ENCODE measurements around the gene TRDN. TPM values are rescaled to one million over a fixed set of nuclear protein-coding genes. Genes with fewer than 3 reads are reported as not detected.

The TRDN gene
- total and polyA plus RNA-seq, 2 donors (not counting 1 experiment from before 2014, with no cell fraction given), result not detected

DNA sequence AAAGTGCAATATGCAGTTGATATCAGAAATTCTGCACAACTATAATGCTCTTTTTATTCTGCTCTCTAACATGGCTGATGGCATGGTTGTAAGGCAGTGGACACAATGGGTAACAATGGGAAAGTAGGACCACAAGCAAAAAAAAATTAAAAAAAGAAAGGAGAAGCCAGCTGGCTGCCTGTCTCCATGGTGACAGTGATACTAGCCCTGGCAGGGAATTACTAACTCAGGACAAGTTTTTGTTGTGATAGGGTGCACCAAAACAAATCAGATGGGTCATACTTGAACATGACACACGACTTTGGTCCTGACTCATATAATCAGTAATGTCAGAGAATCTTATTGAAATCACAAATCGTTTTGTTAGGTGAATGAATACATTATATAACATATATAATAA, 169.4 kb downstream of the TRDN start:
- Histone ChIP-seq H3K27ac (ENCODE audit: insufficient read depth, low read length) (no peak overlapping the region), H3K27me3 (ENCODE audit: control insufficient read depth, insufficient read depth, low read length) (no peaks in the 10 kb centered on the region), H3K4me2 (ENCODE audit: extremely low read depth, insufficient read depth, low read length) (no peak overlapping the region), H3K4me1 (ENCODE audit: control insufficient read depth, extremely low read depth, insufficient read depth, low read length) (no peaks in the 10 kb centered on the region), H4K20me1 (ENCODE audit: control insufficient read depth, extremely low read depth, insufficient read depth, low read length) (no peaks in the 10 kb centered on the region), H3K36me3 (ENCODE audit: control insufficient read depth, insufficient read depth, low read length) (no peaks in the 10 kb centered on the region), H3K9ac (ENCODE audit: insufficient read depth, low read length) (no peak overlapping the region), H2AFZ (ENCODE audit: low read length) (no peak overlapping the region), H3K4me3 (replicated peaks in 1 of 4; ENCODE audit: control extremely low read depth in 1 of 4, insufficient read depth in 1 of 4, low read depth in 3 of 4, low read length in 4 of 4) (no peak overlapping the region), H3K9me3 (ENCODE audit: control insufficient read depth, insufficient read depth, low read depth, low read length) (no peaks in the 10 kb centered on the region), H3K79me2 (ENCODE audit: control insufficient read depth, insufficient read depth, low read length) (no peaks in the 10 kb centered on the region)
- TF ChIP-seq EZH2 (IDR thresholded peaks at IDR 0.05; ENCODE audit: low read length, missing control alignments), result no peak
- TF ChIP-seq, protein P1, sequence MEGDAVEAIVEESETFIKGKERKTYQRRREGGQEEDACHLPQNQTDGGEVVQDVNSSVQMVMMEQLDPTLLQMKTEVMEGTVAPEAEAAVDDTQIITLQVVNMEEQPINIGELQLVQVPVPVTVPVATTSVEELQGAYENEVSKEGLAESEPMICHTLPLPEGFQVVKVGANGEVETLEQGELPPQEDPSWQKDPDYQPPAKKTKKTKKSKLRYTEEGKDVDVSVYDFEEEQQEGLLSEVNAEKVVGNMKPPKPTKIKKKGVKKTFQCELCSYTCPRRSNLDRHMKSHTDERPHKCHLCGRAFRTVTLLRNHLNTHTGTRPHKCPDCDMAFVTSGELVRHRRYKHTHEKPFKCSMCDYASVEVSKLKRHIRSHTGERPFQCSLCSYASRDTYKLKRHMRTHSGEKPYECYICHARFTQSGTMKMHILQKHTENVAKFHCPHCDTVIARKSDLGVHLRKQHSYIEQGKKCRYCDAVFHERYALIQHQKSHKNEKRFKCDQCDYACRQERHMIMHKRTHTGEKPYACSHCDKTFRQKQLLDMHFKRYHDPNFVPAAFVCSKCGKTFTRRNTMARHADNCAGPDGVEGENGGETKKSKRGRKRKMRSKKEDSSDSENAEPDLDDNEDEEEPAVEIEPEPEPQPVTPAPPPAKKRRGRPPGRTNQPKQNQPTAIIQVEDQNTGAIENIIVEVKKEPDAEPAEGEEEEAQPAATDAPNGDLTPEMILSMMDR (conservative IDR thresholded peaks at IDR 0.05 in 1 of 2, IDR thresholded peaks at IDR 0.05 in 1 of 2; ENCODE audit: low read depth in 1 of 2, low read length in 2 of 2), result no peak
- DNase-seq (ENCODE audit: low read depth in 2 of 2), result no peak

- Histone ChIP-seq H2AFZ (ENCODE audit: low read length) (no peak overlapping the region), H3K9me3 (ENCODE audit: control insufficient read depth, insufficient read depth, low read depth, low read length) (no peaks in the 10 kb centered on the region), H3K4me2 (ENCODE audit: extremely low read depth, insufficient read depth, low read length) (no peak overlapping the region), H3K9ac (ENCODE audit: insufficient read depth, low read length) (no peak overlapping the region), H3K79me2 (ENCODE audit: control insufficient read depth, insufficient read depth, low read length) (no peaks in the 10 kb centered on the region), H3K4me3 (replicated peaks in 1 of 4; ENCODE audit: control extremely low read depth in 1 of 4, insufficient read depth in 1 of 4, low read depth in 3 of 4, low read length in 4 of 4) (no peak overlapping the region), H3K36me3 (ENCODE audit: control insufficient read depth, insufficient read depth, low read length) (no peaks in the 10 kb centered on the region), H4K20me1 (ENCODE audit: control insufficient read depth, extremely low read depth, insufficient read depth, low read length) (no peaks in the 10 kb centered on the region), H3K4me1 (ENCODE audit: control insufficient read depth, extremely low read depth, insufficient read depth, low read length) (no peaks in the 10 kb centered on the region), H3K27ac (ENCODE audit: insufficient read depth, low read length) (no peak overlapping the region), H3K27me3 (ENCODE audit: control insufficient read depth, insufficient read depth, low read length) (no peaks in the 10 kb centered on the region)
- DNase-seq (ENCODE audit: low read depth in 2 of 2), result no peak
- TF ChIP-seq, protein P1 (conservative IDR thresholded peaks at IDR 0.05 in 1 of 2, IDR thresholded peaks at IDR 0.05 in 1 of 2; ENCODE audit: low read depth in 1 of 2, low read length in 2 of 2), result no peak
- no peak for TF ChIP-seq EZH2 (IDR thresholded peaks at IDR 0.05; ENCODE audit: low read length, missing control alignments)
Measured at GRCh38 chr6:123462152-123462551, 174.6 kb downstream of the TRDN start.

- Histone ChIP-seq H3K27me3 (ENCODE audit: control insufficient read depth, insufficient read depth, low read length) (no peaks in the 10 kb centered on the region), H3K4me2 (ENCODE audit: extremely low read depth, insufficient read depth, low read length) (no peak overlapping the region), H4K20me1 (ENCODE audit: control insufficient read depth, extremely low read depth, insufficient read depth, low read length) (no peaks in the 10 kb centered on the region), H3K9me3 (ENCODE audit: control insufficient read depth, insufficient read depth, low read depth, low read length) (no peaks in the 10 kb centered on the region), H3K27ac (ENCODE audit: insufficient read depth, low read length) (no peak overlapping the region), H3K4me3 (replicated peaks in 1 of 4; ENCODE audit: control extremely low read depth in 1 of 4, insufficient read depth in 1 of 4, low read depth in 3 of 4, low read length in 4 of 4) (no peak overlapping the region), H3K79me2 (ENCODE audit: control insufficient read depth, insufficient read depth, low read length) (no peaks in the 10 kb centered on the region), H3K9ac (ENCODE audit: insufficient read depth, low read length) (no peak overlapping the region), H2AFZ (ENCODE audit: low read length) (no peak overlapping the region), H3K36me3 (ENCODE audit: control insufficient read depth, insufficient read depth, low read length) (no peaks in the 10 kb centered on the region), H3K4me1 (ENCODE audit: control insufficient read depth, extremely low read depth, insufficient read depth, low read length) (no peaks in the 10 kb centered on the region)
- DNase-seq (ENCODE audit: low read depth in 2 of 2), result no peak
- no peak for TF ChIP-seq EZH2 (IDR thresholded peaks at IDR 0.05; ENCODE audit: low read length, missing control alignments)
- TF ChIP-seq, protein P1 (conservative IDR thresholded peaks at IDR 0.05 in 1 of 2, IDR thresholded peaks at IDR 0.05 in 1 of 2; ENCODE audit: low read depth in 1 of 2, low read length in 2 of 2), result no peak
Measured at GRCh38 chr6:123458218-123458617, 178.5 kb downstream of the TRDN start.
